Prostate gland (tissue), 2 donors: ENCODE results near the gene TFAM. TPM values are rescaled to one million over a fixed set of nuclear protein-coding genes. Genes with fewer than 3 reads are reported as not detected.

ENCODE experiments used
- DNase-seq: peaks from one replicate; pipeline ENCODE4 v3.0.0-alpha.2; 2019; ENCODE audit warnings: low spot score
- H3K27ac ChIP-seq, 2 donors: fragments of 200-600 bp; sonication (generic); 2 replicates each; pipeline ENCODE4 v1.5.1; 2017 to 2019
- H3K27me3 ChIP-seq: fragments of 200-600 bp; sonication (generic); replicated peaks from 2 replicates; pipeline ENCODE4 v1.5.1; 2019; ENCODE audit not compliant: insufficient read depth
- H3K36me3 ChIP-seq, 2 donors: fragments of 200-600 bp; sonication (generic); 1 replicate in 1 of 2; 2 replicates in 1 of 2; pipeline versions ENCODE4 v1.5.1 to v1.8.1; 2017 to 2019
- H3K4me1 ChIP-seq: fragments of 200-600 bp; sonication (generic); replicated peaks from 2 replicates; pipeline ENCODE4 v1.5.1; 2019
- H3K4me3 ChIP-seq, 2 donors: fragments of 200-600 bp; sonication (generic); 2 replicates each; pipeline ENCODE4 v1.5.1; 2017 to 2019
- H3K9me3 ChIP-seq: fragments of 200-600 bp; sonication (generic); 2 replicates; pipeline ENCODE4 v1.5.1; 2017
- CTCF ChIP-seq, 4 experiments: fragments of 200-600 bp in 2 of 4; fragments of 450-650 bp in 2 of 4; sonication (generic) in 2 of 4; IDR thresholded peaks; 1 replicate in 3 of 4; 2 replicates in 1 of 4; pipeline ENCODE4 v1.5.1; 2016 to 2019; ENCODE audit warnings: antibody characterized with exemption in 4 of 4, mild to moderate bottlenecking in 2 of 4, moderate library complexity in 2 of 4
- POLR2A ChIP-seq: fragments of 450-650 bp; IDR thresholded peaks from one replicate; pipeline ENCODE4 v1.6.1; 2016; ENCODE audit warnings: antibody characterized with exemption, mild to moderate bottlenecking
- POLR2AphosphoS5 ChIP-seq: sonication (generic); formaldehyde crosslinking; IDR thresholded peaks from one replicate; pipeline ENCODE4 v1.6.1; 2017; ENCODE audit warnings: antibody characterized with exemption
- WGBS: methylation state at CpG from one replicate; pipeline ENCODE4 v1.1.5; 2018; 5-methylcytosine and 5-hydroxymethylcytosine counted together
- intact Hi-C: fragments of 100-400 bp; cut with DNase I; formaldehyde crosslinking; loops from one replicate; pipeline ENCODE4 v1.14.2; 2022
- total RNA-seq, 2 donors: library from RNA; depleted of rRNA; stranded (reverse); fragments of >200 nt; gene quantifications; one replicate each; pipeline ENCODE4 v1.1.0, GENCODE V29; 2016

The TFAM gene
- total RNA-seq, 2 donors from 2014 or later = 21.0 to 24.4 TPM

- no peaks in the 10 kb centered on the region for H3K36me3 ChIP-seq
- intact Hi-C loops = no loop called here
- no peaks in the 10 kb centered on the region for H3K4me1 ChIP-seq
- TF ChIP-seq POLR2AphosphoS5 = no peak
- no peak overlapping the region for H3K27ac ChIP-seq
- no peak for DNase-seq
- H3K27me3 ChIP-seq = no peaks in the 10 kb centered on the region
- no peaks in the 10 kb centered on the region for H3K9me3 ChIP-seq
- no peak overlapping the region for H3K4me3 ChIP-seq
- WGBS = 86% methylated on average over 9 of the region's 9 CpGs
These were observed 24.7 kb upstream of the TFAM start for GRCh38 chr10:58360412-58361004.

- no peaks in the 10 kb centered on the region for H3K4me1 ChIP-seq
- H3K27me3 ChIP-seq = no peaks in the 10 kb centered on the region
- no peaks in the 10 kb centered on the region for H3K9me3 ChIP-seq
- DNase-seq = no peak
- H3K4me3 ChIP-seq = no peak overlapping the region
- no peak overlapping the region for H3K27ac ChIP-seq
- no peaks in the 10 kb centered on the region for H3K36me3 ChIP-seq
- 93% methylated on average over 2 of the region's 2 CpGs for WGBS
- intact Hi-C loops = no loop called here
- TF ChIP-seq POLR2AphosphoS5 (no peak), CTCF (IDR thresholded peaks at IDR 0.05) (no peak), POLR2A (no peak)
These were observed 23.9 kb upstream of the TFAM start for GRCh38 chr10:58361353-58361752.

GRCh38 chr10:58362027-58362789 lies 23.0 kb upstream of the TFAM start:
- Histone ChIP-seq H3K4me1 (no peaks in the 10 kb centered on the region), H3K9me3 (no peaks in the 10 kb centered on the region), H3K27ac (no peak overlapping the region), H3K4me3 (no peak overlapping the region), H3K36me3 (no peaks in the 10 kb centered on the region), H3K27me3 (no peaks in the 10 kb centered on the region)
- WGBS = 74% methylated on average over 1 of the region's 1 CpG
- DNase-seq = no peak
- intact Hi-C loops = no loop called here
- TF ChIP-seq POLR2A = no peak
- no peak for TF ChIP-seq POLR2AphosphoS5
- no peak for TF ChIP-seq CTCF (IDR thresholded peaks at IDR 0.05)

GRCh38 chr10:58367069-58367468 lies 18.1 kb upstream of the TFAM start:
- TF ChIP-seq CTCF (IDR thresholded peaks at IDR 0.05) (no peak), POLR2A (no peak), POLR2AphosphoS5 (no peak)
- Histone ChIP-seq H3K27me3 (no peaks in the 10 kb centered on the region), H3K36me3 (no peaks in the 10 kb centered on the region), H3K9me3 (no peaks in the 10 kb centered on the region), H3K4me3 (no peak overlapping the region), H3K27ac (no peak overlapping the region), H3K4me1 (no peaks in the 10 kb centered on the region)
- intact Hi-C loops = no loop called here
- WGBS = 88% methylated on average over 3 of the region's 3 CpGs
- DNase-seq = no peak

GRCh38 chr10:58371473-58371872 lies 13.7 kb upstream of the TFAM start:
- intact Hi-C loops = no loop called here
- DNase-seq = no peak
- no peaks in the 10 kb centered on the region for H3K9me3 ChIP-seq
- no peak overlapping the region for H3K27ac ChIP-seq
- no peak overlapping the region for H3K4me3 ChIP-seq
- TF ChIP-seq CTCF (IDR thresholded peaks at IDR 0.05) (no peak), POLR2A (no peak), POLR2AphosphoS5 (no peak)
- no peaks in the 10 kb centered on the region for H3K36me3 ChIP-seq
- H3K27me3 ChIP-seq = no peaks in the 10 kb centered on the region
- H3K4me1 ChIP-seq = no peaks in the 10 kb centered on the region
